C4-2B (cell line): Measurements from ENCODE around the gene DPEP2NB.
"Not testable (repeated sequence)": the region's sequence is repeated elsewhere in the genome, so short reads cannot be mapped to it uniquely, and the experiment has no call there.

Experiments used
- ZFX ChIP-seq: fragments of 450-650 bp; IDR thresholded peaks from 2 replicates; pipeline ENCODE4 v1.6.1; 2017
- TF ChIP-seq, protein P1 (sequence below): fragments of 450-650 bp; conservative IDR thresholded peaks from 2 replicates; pipeline ENCODE4 v1.5.1; 2017; ENCODE audit warnings: mild to moderate bottlenecking

DNA sequence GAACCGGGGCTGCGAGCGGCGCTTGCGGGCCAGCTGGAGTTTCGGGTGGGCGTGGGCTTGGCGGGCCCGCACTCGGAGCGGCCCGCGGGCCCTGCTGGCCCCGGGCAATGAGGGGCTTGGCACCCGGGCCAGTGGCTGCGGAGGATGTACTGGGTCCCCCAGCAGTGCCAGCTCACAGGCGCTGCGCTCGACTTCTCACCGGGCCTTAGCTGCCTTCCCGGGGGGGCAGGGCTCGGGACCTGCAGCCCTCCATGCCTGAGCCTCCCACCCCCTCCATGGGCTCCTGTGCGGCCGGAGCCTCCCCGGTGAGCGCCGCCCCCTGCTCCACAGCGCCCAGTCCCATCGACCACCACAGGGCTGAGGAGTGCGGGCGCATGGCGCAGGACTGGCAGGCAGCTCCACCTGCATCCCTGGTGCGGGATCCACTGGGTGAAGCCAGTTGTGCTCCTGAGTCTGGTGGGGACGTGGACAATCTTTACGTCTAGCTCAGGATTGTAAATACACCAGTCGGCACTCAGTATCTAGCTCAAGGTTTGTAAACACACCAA, 17.4 kb downstream of the DPEP2NB start:
- TF ChIP-seq, protein P1, sequence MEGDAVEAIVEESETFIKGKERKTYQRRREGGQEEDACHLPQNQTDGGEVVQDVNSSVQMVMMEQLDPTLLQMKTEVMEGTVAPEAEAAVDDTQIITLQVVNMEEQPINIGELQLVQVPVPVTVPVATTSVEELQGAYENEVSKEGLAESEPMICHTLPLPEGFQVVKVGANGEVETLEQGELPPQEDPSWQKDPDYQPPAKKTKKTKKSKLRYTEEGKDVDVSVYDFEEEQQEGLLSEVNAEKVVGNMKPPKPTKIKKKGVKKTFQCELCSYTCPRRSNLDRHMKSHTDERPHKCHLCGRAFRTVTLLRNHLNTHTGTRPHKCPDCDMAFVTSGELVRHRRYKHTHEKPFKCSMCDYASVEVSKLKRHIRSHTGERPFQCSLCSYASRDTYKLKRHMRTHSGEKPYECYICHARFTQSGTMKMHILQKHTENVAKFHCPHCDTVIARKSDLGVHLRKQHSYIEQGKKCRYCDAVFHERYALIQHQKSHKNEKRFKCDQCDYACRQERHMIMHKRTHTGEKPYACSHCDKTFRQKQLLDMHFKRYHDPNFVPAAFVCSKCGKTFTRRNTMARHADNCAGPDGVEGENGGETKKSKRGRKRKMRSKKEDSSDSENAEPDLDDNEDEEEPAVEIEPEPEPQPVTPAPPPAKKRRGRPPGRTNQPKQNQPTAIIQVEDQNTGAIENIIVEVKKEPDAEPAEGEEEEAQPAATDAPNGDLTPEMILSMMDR: not testable (repeated sequence)
- TF ChIP-seq ZFX: not testable (repeated sequence)
